Psoas muscle (tissue), 8 donors: ENCODE data around the gene MARCHF6. TPM values are rescaled to one million over a fixed set of nuclear protein-coding genes. Genes with fewer than 3 reads are reported as not detected.

ENCODE experiments used
- ATAC-seq, 4 donors: fragments of 200-7000 bp; cut with Tn5 transposase; one replicate each; pipeline ENCODE4 v1.9.1; 2020; ENCODE audit warnings: moderate library complexity in 3 of 4, mild to moderate bottlenecking in 2 of 4
- DNase-seq, 2 donors: peaks; one replicate each; pipeline ENCODE4 v3.0.0-alpha.2; 2020
- H3K27ac ChIP-seq: fragments of 200-600 bp; one replicate; pipeline ENCODE4 v1.8.0; 2022
- H3K27me3 ChIP-seq, 3 donors: fragments of 200-600 bp in 1 of 3; one replicate each; pipeline versions ENCODE4 v1.6.1 to v1.8.0; 2013 to 2022; ENCODE audit warnings: low read length in 2 of 3, mild to moderate bottlenecking in 2 of 3, moderate library complexity in 1 of 3; ENCODE audit not compliant: insufficient read depth in 3 of 3
- H3K36me3 ChIP-seq, 2 donors: fragments of 200-600 bp in 1 of 2; one replicate each; pipeline versions ENCODE4 v1.6.1 to v1.8.0; 2013 to 2022; ENCODE audit warnings: low read depth in 1 of 2, mild to moderate bottlenecking in 1 of 2, moderate library complexity in 1 of 2; ENCODE audit not compliant: insufficient read depth in 1 of 2
- H3K4me1 ChIP-seq: fragments of 200-600 bp; one replicate; pipeline ENCODE4 v1.8.0; 2022
- H3K4me3 ChIP-seq: fragments of 200-600 bp; one replicate; pipeline ENCODE4 v1.8.0; 2022; ENCODE audit warnings: mild to moderate bottlenecking
- H3K9me3 ChIP-seq: fragments of 200-600 bp; one replicate; pipeline ENCODE4 v1.8.0; 2022
- WGBS, 3 donors: extraction: QIAGEN DNeasy Blood & Tissue Kit; methylation state at CpG; one replicate each; pipeline versions ENCODE4 v1.1.6 to v1.1.7; 2013; 5-methylcytosine and 5-hydroxymethylcytosine counted together
- intact Hi-C, 2 donors: fragments of 100-400 bp; cut with DNase I; formaldehyde crosslinking; loops; one replicate each; pipeline versions ENCODE4 v1.11.0 to v1.14.2; 2022
- polyA plus RNA-seq, 3 donors: library from polyadenylated mRNA; stranded (reverse); fragments of 200-250 nt; gene quantifications; one replicate each; pipeline ENCODE4 v1.2.3, GENCODE V29; 2013
- total RNA-seq, 4 donors: library from RNA; stranded (reverse); fragmentation: NEBNext Ultra II Directional in 2 of 4; extraction: Animal tissue kit (Norgen Biotek cat#: 25700) in 2 of 4; gene quantifications; one replicate each; pipeline versions ENCODE4 v1.2.1 to v1.2.4, GENCODE V29; 2021 to 2023
- TF ChIP-seq, protein P1 (sequence below): fragments of 200-600 bp; IDR thresholded peaks from one replicate; pipeline ENCODE4 v1.8.0; 2022; ENCODE audit warnings: antibody characterized with exemption
- donor health status: healthy with polysubstance abuse.
- donor health status: DM: no; HTN: no; CAD: no; lungs with moderate emphysema.
- donor health status: Bipolar disorder and iron deficiency.
- donor health status: healthy.
- donor health status: DM: yes; HTN: yes; CAD: no.
- donor health status: DM: no; HTN: no; CAD: no.
- donor health status: DM: no; HTN: no; CAD: no.
- donor health status: DM: yes; HTN: yes; CAD: no.

The MARCHF6 gene
- total and polyA plus RNA-seq, 7 donors = 36.6 to 250 (median 160) TPM

DNA sequence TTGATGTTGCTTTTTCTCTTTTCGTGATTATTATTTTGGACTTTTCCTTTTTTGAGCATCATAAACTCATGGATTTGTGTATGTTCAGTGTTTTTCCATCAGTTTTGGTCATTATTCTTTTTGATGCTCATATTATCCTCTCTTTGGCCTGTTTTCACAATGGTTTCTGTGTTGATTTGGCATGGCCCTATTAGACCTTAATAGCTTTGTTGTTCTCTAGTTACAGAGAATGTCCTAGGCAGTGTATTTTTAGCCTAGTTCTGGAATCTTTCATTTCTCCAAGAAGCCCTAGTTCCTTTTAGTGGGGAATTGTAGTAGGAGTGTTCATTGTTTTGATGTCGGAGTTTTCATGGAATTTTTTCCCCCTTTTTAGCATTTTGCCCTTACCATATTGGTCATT, 46.9 kb downstream of the MARCHF6 start:
- peaks cover 7 to 86% of the 10 kb centered on the region in 2 donors for H3K36me3 ChIP-seq
- peaks cover 26% of the 10 kb centered on the region for H3K4me1 ChIP-seq
- TF ChIP-seq, protein P1, sequence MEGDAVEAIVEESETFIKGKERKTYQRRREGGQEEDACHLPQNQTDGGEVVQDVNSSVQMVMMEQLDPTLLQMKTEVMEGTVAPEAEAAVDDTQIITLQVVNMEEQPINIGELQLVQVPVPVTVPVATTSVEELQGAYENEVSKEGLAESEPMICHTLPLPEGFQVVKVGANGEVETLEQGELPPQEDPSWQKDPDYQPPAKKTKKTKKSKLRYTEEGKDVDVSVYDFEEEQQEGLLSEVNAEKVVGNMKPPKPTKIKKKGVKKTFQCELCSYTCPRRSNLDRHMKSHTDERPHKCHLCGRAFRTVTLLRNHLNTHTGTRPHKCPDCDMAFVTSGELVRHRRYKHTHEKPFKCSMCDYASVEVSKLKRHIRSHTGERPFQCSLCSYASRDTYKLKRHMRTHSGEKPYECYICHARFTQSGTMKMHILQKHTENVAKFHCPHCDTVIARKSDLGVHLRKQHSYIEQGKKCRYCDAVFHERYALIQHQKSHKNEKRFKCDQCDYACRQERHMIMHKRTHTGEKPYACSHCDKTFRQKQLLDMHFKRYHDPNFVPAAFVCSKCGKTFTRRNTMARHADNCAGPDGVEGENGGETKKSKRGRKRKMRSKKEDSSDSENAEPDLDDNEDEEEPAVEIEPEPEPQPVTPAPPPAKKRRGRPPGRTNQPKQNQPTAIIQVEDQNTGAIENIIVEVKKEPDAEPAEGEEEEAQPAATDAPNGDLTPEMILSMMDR = no peak
- H3K9me3 ChIP-seq = no peaks in the 10 kb centered on the region
- WGBS, 3 donors = 52 to 69% (median 52%) methylated on average over 2 of the region's 2 CpGs
- H3K27me3 ChIP-seq = no peaks in the 10 kb centered on the region
- H3K4me3 ChIP-seq = peak overlapping the region; percentile 20
- peak overlapping the region; percentile 73 for H3K27ac ChIP-seq
- intact Hi-C loops = no loop called here
- ATAC-seq (peak; percentile 71 to 91 (median 78)), DNase-seq (no peak)

DNA sequence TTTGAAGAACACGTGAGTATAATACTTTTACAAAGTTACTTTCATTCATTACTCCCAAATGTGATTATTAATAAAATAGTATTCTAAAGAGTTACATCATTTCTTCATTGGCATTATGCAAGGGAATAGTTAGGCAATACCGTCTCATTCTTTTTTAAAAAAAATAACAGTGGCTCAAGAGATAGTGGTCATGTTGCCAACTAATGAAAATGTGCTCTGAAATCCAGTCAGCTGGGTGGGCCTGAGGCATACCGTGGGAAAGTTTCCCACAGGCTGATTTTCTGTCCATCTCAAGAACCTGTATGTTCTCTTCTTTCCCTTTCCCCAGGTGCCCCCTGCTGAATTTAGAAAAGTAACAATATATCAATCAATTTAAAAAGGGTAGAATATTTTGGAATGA, 47.3 kb downstream of the MARCHF6 start:
- TF ChIP-seq, protein P1 = no peak
- Histone ChIP-seq H3K27ac (peak overlapping the region; percentile 73), H3K27me3 (no peaks in the 10 kb centered on the region), H3K4me1 (peaks cover 26% of the 10 kb centered on the region), H3K4me3 (peak overlapping the region; percentile 20), H3K36me3 (peaks cover 4 to 86% of the 10 kb centered on the region in 2 donors), H3K9me3 (no peaks in the 10 kb centered on the region)
- intact Hi-C loops = no loop called here
- DNase-seq (no peak), ATAC-seq (peak in 2 of 4 donors; percentile 42 to 58)
- 16 to 36% (median 21%) methylated on average over 3 of the region's 3 CpGs for WGBS, 3 donors

DNA sequence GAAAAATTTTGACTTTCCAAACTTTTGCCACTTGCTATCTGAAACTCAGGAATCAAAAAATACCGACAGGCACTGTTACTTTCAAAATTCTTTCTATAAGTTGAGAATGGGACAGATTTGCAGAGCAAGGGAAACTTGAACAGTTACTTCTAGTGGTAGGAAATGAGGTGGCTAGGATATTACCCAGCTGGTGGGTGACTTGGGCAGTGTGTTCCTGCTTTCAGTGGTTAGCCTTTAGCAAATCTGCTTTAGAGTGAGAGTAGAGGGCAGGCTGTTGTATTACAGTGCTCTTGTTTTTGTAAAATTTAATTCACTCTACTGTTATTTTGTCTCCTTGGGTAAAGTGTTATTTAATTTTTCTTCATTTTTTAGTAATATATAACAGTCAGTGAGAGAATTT, 48.0 kb downstream of the MARCHF6 start:
- H3K27ac ChIP-seq = peak overlapping the region; percentile 73
- H3K9me3 ChIP-seq = no peaks in the 10 kb centered on the region
- TF ChIP-seq, protein P1 = no peak
- WGBS, 3 donors = 56 to 75% (median 64%) methylated on average over 1 of the region's 1 CpG
- DNase-seq (no peak), ATAC-seq (peak in 1 of 4 donors; percentile 37)
- H3K27me3 ChIP-seq = no peaks in the 10 kb centered on the region
- no peak overlapping the region for H3K4me3 ChIP-seq
- H3K36me3 ChIP-seq = peaks cover 4 to 86% of the 10 kb centered on the region in 2 donors
- peaks cover 26% of the 10 kb centered on the region for H3K4me1 ChIP-seq
- intact Hi-C loops = no loop called here

Other genes starting within 250 kb of the MARCHF6 start
- gene ATPSCKMT, start 103.8 kb upstream of the MARCHF6 start, total RNA-seq = 10 to 100 TPM in 1 of 4 donors, 1 to 10 TPM in 3; 7.6 to 16.7 (median 8.9) TPM
- gene ATPSCKMT, start 103.8 kb upstream of the MARCHF6 start, polyA plus RNA-seq = 10 to 100 TPM in 2 of 3 donors, 1 to 10 TPM in 1; 9.3 to 26.1 (median 10.2) TPM
- gene CCT5, start 103.4 kb upstream of the MARCHF6 start, total RNA-seq = 100 to 1,000 TPM; 150 to 211 (median 197) TPM
- gene CCT5, start 103.4 kb upstream of the MARCHF6 start, polyA plus RNA-seq = 100 to 1,000 TPM; 186 to 454 (median 287) TPM
- gene CMBL, start 45.8 kb upstream of the MARCHF6 start, total RNA-seq = 100 to 1,000 TPM in 1 of 4 donors, 10 to 100 TPM in 3; 30.1 to 243 (median 61.1) TPM
- 10 to 100 TPM in 2 of 3 donors, 1 to 10 TPM in 1; 9.4 to 99.4 (median 54.4) TPM for gene CMBL, start 45.8 kb upstream of the MARCHF6 start, polyA plus RNA-seq
- under 1 TPM in 1 of 4 donors, not detected in 3; 0.25 TPM for gene ROPN1L, start 88.2 kb downstream of the MARCHF6 start, total RNA-seq
- gene ROPN1L, start 88.2 kb downstream of the MARCHF6 start, polyA plus RNA-seq = under 1 TPM in 2 of 3 donors, not detected in 1; 0.16 to 0.38 TPM
- 10 to 100 TPM in 1 of 4 donors, 1 to 10 TPM in 3; 2.1 to 32.7 (median 8.3) TPM for gene ANKRD33B, start 210.4 kb downstream of the MARCHF6 start, total RNA-seq
- 10 to 100 TPM in 1 of 3 donors, 1 to 10 TPM in 2; 1.4 to 14.1 (median 5.0) TPM for gene ANKRD33B, start 210.4 kb downstream of the MARCHF6 start, polyA plus RNA-seq